ENCODE data around the gene LMO4.

Gene LMO4

DNA sequence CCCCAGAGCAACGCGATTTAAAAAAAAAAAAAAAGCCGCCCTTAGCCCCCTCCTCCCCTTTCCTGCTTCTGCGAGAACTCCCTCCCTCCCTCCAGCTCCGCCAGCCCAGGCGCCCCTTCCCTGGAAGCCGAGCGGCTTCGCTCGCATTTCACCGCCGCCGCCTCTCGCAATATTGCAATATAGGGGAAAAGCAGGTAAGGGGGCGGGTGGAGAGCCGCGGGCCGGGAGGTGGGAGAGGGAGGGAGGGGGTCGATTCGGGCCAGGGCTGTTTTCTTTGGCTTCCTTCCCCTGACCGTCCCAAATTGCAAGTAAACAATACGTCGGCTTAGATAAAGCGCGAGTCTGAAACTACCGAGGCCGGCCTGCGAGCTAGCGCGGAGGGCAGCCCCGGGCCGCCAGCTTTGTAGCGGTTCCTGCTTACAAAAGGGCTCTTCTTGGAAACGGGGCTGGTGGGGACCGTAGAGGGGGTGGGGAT is 408 bp downstream of the LMO4 start:
- peak; percentile 76 for DNase-seq

DNA sequence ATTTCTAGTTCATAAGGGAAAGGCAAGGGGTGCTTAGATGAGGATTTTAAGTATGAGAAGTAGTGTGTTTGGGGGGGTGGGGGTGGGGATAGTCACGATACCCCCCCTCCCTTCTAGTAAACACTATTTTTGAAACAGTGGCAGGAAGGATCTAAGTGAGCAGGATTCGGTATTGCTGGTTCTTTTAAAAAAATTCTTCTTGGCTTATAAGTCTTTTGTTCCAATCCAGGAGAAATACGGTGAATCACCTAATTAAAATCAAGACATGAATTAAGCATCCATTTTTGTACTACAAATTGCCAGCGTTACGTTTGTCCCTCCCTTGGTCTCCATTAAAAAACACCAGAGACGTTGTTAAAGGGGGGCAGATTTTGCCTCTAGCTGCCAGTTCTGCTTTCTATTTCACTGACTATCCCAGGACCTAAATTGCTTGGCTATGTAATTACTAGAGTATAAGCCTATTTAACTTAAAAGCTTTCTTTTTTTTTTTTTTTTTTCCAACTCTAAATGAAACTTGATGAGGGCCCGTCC is 911 bp downstream of the LMO4 start:
- peak; percentile 76 for DNase-seq

DNA sequence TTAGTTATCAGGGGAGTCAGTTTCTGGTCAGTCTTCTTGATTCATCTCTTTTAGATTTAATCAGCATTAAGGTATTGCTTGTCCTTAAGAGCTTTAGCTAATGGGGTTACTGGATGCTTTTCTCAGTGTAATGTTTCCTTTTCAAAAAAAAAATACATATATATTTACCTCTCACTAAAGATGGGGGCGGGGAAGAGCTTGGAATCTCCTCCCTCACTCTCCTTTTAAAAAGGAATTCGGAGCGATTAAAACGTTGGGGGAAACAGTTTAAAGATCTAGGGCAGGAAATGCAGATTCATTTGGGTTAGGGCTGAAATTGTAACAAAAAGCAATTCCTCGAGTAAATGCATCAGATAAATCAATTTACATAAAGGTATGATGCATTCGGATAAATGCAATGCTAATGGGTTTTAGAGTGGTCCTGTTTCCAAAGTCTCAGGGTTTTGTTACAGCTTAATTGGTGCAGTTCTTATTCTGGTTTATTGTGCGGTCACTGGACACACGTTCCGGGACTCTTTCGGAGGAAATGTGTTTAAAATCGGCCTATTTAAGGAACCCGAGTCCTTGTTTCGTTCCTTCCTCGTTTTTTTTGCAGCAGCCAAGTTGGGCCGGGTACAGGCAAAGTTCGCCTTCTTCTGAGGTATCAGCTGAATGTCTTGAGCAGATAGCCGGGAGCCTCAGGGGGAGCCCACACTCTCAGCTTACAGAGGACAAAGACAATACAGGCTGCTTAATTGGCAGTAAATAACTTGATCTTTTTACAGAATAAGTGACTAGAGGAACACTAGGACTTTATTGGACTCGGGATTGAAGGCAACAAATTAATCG is 1.6 kb downstream of the LMO4 start:
- peak; percentile 28 for DNase-seq

DNA sequence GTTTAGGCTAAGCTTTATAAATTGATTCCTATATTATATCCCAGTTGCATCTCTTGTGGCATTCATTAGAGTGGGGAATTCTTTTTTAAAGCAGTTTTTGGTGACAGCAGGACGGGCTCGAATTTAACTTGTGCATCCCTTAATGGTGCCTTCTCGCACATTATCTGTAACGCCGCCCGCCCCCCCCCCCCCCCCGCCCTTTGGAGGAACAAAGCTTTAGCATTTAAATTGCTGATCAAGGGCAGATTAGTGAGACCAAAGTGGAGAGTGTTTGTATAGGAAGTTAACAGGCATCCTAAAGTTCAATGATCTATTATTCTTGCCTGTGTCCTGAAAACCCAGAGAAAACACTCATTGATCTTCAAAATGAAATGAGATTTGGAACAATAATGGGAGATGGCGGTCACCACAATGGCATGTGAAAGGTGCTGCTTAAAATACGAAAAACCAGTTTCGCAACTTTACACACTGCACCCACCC is 2.2 kb downstream of the LMO4 start:
- DNase-seq = no peak

DNA sequence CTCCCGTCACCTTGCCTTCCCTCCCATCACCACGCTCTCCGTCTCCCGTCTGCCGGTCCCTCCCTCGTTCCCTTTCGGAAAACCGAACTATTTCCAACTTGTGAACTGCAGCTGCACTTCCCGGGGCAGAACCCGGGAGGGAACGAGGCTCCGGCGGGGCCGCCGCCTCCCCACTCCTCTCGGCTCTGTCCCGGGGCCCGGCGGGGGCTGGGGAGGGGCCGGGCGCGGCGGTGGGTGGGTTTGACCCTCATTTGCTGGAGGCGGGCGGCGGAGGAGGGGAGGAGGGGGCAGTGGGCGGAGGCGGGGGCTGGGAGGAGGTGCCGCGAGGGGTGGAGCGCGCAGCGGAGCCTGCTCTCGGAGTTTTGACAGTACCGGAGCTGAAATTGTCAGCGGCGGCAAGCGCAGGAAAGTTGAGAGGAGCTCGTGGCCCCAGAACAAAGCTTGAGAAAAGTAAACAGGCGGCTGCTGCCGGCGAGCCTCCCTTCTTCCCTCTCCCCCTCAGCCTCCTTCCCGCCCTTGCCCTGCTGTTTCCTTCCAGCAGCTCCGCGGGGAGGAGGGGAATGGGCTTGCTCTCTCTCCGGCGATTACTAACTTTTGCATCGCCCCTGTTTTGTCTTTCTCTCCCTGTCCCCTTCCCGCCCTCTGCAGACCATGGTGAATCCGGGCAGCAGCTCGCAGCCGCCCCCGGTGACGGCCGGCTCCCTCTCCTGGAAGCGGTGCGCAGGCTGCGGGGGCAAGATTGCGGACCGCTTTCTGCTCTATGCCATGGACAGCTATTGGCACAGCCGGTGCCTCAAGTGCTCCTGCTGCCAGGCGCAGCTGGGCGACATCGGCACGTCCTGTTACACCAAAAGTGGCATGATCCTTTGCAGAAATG is 2.9 kb downstream of the LMO4 start:
- DNase-seq = peak; percentile 15

DNA sequence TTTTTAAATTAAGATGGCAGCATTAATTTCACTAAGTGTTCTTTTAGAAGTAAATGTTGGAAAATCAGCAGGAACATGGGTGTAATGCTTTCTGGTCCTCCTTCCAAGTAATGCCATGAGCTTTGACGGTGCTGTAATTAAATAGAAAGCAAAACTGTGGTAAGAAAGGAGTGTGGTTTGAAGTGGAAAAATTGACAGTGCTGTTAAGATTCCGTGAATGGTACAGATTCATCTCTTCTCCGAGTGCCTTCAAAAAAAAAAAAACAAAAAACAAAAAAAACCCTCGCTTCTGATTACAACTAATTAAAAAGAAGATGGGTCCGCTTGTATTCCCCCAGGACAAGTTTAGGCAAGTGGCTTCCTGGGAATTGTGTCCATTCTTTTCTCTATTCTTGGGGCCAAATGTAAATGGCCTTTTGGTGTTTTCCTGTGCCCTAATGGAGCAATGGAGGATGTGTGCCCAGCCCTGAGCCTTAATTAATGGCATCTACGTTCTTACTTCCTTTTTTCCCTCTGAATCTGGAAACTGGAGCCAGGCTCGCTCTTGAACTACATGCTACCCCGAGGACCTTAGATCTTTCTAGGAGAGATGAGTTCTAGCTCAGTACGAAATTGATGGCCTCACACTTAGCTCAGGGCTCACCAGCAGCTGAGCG is 5.1 kb downstream of the LMO4 start:
- no peak for DNase-seq

DNA sequence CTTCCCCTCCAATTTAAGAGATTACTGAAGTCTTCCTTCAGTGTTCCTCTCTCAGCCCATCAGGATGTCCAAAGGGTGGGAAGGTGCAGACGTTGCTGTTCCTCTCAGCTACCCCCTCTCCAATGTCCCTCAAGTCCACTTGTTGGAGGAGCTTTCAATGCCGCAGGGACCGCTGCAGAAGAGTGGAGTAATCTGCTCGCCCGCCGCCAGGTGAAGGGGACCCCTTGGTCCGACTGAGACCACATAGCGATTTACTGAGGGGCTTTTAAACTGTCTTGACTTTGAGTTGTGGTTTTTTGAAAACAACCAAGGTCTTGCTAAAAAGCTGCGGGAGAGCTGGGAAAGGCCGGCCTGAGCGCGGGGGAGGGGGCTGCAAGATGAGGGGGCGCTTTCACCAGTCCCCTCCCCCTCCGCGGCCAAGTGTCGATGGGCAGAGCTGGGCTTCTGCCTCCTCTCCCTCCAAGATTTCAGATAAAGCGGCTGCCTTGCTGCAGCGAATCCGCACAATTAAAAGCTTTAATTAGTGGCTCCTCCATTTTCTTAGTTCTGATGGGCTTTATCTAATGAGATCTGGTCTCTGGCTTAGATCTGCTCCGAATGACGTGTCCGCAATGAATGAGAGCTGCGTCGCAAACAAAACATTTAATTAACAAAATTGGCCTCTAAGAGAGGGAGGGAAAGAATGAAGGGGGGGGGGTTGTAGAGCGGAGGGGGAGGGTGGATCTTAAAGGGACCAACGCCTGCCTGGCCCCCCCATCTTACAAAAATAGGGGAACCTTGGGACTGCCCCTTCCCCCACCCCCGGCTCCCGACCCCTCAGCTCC is 5.9 kb downstream of the LMO4 start:
- DNase-seq = peak; percentile 50

DNA sequence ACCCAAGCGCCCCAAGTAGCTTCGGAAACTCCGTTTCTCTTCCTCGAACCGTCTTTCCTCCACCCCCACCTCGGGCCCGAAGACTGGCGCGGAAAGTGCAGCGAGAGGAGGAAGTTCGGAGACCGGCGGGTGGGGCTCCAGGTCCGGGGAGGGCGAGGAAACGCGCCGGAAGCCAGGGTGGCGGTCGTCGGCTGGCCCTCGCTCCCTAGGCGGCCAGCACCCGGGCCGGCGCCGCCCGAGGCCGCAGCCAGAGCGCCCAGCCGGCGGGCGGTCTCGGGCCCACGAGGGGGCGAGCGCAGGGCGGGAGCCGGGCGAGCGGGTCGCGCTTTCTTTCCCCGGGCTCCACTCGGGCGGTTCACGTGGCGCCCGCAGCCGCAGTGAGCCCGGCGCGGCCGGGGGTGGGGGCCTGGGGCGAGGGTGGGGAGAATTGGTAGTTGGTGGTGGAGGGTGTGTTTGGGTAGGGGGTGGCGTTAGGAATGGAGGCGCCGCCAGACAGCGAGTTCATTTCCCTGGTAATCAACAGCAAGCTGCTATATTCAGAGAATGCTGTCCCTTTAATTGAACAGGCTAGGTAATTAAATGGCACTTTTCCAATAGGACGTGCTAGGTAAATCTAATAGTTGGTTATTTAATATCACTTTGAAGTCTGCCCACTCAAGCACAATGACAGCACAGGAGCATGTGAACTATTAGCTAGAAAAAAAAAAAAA is 6.7 kb downstream of the LMO4 start:
- DNase-seq = peak; percentile 57

DNA sequence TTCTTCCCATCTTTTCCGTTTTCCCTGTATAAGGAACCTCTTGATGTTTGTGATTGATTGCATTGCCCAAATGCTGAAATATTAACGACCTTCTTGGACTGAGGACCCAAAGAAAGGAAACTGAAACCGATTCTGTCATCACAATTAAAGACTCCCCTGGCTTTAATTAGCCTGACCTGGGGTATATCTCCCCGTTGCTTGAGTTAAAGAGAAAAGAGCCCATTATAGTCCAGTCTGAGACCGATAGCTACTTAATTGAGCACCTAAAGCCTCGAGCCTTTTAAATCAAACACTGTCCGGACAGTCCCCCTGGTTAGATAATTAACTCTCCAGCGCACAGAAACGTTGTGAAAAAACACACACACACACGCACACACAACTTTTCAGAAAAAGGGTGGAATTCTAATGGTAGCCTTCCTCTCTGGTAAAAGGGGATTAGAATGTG is 8.0 kb downstream of the LMO4 start:
- DNase-seq = no peak

DNA sequence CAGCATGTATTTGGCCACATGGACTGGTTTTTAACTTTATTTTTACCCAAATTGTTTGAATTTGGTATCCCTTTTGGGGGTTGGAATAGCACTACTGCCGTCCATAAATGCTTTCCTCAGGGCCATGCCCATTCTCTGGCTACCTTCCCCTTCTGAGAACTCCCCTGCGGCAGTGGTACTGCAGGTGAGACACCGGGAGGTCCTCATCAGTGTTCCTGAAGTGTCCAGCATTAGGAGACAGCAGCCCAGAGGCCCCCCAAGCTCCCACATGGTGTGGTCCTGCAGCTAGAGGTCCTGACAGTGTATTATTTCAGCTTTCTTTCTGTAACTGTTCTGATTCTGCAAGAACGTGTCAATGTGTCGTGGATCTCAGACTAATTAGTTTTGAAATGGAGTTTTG is 8.9 kb downstream of the LMO4 start:
- DNase-seq = no peak

DNA sequence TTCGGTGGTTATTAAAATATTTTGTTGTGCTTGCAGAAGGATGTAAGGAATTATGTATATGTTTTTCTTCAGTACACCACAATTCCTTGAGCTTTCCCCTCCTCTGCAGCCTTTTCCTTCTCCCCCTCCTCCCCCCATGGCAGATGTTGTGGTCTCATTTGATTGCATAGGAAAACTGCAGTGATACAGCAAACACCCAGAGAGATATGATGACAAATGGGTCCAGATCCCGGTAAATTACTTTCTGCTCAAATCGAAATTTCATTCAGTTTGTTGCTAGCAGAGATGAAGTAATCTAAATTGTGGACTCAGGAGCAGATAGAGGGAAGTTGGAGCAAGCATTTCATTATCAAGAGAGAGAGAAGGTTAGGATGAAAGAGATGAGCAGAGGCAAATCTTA is 9.9 kb downstream of the LMO4 start:
- DNase-seq = no peak

DNA sequence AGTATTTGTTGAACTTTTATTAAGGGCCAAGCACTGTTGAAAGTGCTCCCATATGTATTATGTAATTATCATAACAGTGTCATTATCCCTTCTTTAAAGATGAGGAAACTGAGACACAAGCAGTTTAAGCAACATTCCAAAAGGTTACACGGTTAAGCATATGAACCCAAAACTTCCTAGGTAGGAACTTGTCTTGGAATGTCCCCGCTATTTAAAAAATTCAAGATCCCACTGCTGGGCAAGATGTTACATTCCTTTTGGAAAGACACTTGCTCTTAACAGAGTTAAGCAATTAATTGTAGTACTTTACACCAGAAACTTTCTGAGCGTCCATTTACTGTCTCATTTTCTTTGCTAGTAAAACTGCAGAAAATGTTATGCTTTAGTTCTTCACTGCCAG is 15.6 kb downstream of the LMO4 start:
- DNase-seq = no peak

DNA sequence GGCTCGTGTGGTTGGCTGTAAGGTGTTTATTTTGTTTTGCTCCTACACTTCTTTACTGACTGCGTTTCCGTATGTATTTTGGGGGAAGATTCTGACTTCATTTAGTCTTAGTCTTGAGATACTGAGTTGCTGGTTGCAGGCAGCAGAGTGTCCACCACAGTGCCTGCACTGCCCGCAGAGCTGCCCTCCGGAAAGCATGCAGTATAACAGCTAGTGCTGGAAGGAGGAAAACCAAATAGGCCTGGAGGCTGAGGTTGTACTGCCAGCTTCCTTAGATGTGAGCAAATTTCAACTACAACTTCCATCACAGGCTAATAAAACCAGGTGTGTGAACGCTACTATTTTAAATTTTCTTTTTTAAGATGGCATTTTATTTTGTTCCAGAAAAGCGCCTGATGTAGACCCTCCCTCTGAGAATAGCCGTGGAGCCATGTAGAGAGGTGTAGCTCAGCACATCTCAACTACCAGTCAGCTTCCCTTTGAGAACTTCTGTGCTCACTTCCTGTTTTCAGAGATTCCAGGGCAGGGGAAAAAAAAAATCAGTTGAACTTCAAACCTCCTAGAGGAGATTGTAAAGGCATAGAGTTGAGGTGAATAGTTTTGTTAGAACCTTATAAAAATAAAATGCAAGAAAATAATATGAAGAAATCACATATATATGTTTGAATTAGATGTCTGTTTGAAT is 17.6 kb downstream of the LMO4 start:
- no peak for DNase-seq

DNA sequence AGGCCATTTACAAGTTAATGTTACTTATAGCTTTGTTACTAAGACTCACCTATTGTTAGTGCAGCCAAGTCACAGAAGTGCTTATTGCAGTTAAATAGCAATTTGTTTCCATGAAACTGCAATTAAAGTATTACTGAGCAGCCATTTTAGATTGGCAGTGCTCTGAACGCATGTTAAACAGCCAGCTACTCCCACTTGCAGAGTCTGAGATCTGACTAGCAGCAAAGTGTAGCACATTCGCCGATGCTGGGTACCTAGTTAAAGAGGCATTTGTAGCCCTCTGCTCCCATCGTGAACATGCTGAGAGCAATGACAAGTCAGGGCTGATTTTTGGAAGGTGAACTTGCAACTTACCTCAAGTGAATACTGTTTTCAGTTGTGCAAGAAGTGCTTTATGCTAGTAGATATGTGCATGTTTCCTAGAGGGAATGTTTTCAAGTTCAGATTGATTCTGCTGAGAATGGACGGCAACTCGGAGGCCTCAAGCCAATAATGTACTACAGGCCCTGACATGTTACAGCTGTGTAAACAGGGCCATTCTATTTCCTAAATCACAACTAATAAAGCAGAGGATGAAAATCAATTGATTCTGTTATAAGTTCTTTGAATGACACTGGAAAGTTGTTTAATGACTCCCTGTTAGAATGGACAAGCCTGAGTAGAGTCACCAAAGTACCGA is 19.8 kb downstream of the LMO4 start:
- DNase-seq = no peak

DNA sequence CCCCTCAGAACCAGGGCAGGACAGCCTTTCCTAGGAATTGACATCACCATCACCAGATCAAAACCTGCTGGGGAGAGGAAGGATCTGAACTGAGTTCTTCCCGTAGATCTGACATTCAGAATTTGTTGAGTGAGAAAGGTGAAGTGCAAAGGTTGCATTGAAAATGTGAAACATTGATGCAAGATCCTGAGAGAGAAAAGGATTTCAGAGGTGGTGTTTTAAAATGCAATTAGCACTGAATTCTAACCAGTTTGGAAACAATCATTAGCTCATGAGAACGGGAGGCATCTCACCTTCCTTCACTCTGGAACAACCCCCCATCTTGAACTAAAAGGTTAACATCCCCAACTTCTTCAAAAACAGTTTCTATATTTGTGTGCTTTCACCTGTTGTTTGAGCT is 20.4 kb downstream of the LMO4 start:
- DNase-seq = no peak

DNA sequence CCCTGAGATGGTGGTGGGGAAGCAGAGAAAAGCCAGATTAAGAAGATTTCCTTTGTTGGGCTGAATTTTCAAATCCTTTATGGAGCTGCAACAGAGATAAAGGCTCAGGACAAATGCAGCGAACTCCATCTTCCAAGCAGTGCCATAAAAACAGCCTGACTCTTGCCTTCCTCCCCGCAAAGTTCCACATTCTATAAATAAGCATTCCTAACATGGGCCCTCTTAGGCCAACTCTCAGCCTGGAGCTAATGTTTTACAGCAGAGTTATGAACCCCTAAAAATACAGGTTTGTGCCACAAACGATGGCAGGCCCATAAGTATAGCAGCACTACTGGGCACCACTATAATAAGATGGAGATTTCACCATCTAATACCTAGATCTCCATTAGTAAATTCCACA is 27.2 kb downstream of the LMO4 start:
- no peak for DNase-seq

DNA sequence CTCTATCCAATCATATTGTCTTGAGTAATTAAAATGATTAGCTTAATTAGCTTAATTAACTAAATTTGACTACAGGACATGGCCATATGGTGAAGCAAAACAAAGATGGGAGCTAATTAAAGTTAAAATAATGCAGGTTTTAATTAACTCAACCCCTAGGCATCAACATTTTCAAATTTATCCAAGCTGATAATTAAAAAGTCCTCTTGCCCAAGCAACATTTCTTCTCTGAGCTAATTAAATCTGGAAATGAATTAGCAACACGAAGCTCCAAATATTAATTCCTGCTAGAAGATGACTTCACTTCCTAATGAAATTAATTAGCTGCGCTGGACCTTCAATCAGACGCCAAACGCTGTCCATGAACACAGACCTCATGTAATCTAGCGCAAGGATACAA is 27.9 kb downstream of the LMO4 start:
- DNase-seq = no peak

DNA sequence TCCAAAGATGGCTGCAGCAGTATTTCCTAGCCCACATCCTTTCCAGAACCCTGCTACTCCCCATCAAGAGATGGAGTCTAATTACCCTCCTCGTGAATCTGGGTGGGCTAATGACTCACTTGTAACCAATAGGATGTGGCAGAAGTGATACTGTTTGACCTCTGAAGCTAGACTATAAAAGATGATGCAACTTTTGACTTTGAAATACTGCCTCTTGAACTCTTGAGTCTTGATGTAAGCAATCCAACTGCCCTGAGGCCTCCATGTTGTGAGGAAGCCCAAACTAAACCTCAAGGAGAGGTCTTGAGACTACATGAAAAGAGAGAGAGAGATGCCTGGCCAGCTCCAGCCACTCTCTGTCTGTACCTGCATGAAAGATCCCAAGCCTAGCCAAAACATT is 29.5 kb downstream of the LMO4 start:
- no peak for DNase-seq

DNA sequence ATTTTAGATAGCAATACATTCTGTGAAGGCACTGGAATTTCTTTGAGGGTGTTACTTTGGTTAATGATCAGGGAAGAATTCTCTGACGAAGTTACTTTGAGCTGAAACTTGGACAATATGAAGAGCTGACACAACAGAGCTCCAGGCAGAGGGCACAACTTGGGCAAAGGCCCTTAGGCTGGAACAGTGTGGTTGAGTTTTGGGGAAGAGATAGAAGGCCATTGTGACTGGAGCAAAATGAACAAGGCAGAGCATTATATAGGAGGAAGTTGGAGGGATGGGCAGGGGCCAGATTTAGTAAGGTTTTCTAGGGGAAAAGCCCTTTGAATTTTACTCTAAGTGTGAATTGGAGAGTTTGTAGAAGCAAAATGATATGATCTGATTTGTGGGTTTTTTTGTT is 30.9 kb downstream of the LMO4 start:
- no peak for DNase-seq

All from KG1 (cell line).